Measurements from ENCODE around the gene USP30. TPM values are rescaled to one million over a fixed set of nuclear protein-coding genes. Genes with fewer than 3 reads are reported as not detected.

The USP30 gene
- polyA plus RNA-seq, 4 donors = 23.3 to 30.5 (median 26.9) TPM

- DNase-seq (ENCODE audit: low read depth in 4 of 4, low spot score in 2 of 4) = no peak
Observed at GRCh38 chr12:109097140-109097434, 44.7 kb downstream of the USP30 start.

GRCh38 chr12:109097435-109098182 lies 45.2 kb downstream of the USP30 start, which contains the start of gene UNG:
TSS of gene UNG (plus strand) at chr12:109097597. CDS start at chr12:109097680, 83 bp downstream.
- DNase-seq (ENCODE audit: low read depth in 4 of 4, low spot score in 2 of 4) = peak; percentile 86 to 95 (median 90)

- no peak for DNase-seq (ENCODE audit: low read depth in 4 of 4, low spot score in 2 of 4)
Observed at GRCh38 chr12:109098183-109098604, 45.8 kb downstream of the USP30 start.

- no peak for DNase-seq (ENCODE audit: low read depth in 4 of 4, low spot score in 2 of 4)
Observed at GRCh38 chr12:109098651-109099050, 46.3 kb downstream of the USP30 start.

- DNase-seq (ENCODE audit: low read depth in 4 of 4, low spot score in 2 of 4) = no peak
Observed at GRCh38 chr12:109099431-109100020, 47.1 kb downstream of the USP30 start.

GRCh38 chr12:109100741-109101140 lies 48.4 kb downstream of the USP30 start:
- DNase-seq (ENCODE audit: low read depth in 4 of 4, low spot score in 2 of 4) = no peak

GRCh38 chr12:109102491-109102890 lies 50.1 kb downstream of the USP30 start:
- DNase-seq (ENCODE audit: low read depth in 4 of 4, low spot score in 2 of 4) = no peak

- no peak for DNase-seq (ENCODE audit: low read depth in 4 of 4, low spot score in 2 of 4)
Observed at GRCh38 chr12:109105176-109105575, 52.8 kb downstream of the USP30 start.

- no peak for DNase-seq (ENCODE audit: low read depth in 4 of 4, low spot score in 2 of 4)
Observed at GRCh38 chr12:109109746-109110350, 57.5 kb downstream of the USP30 start.

- peak in 1 of 4 donors; percentile 87 for DNase-seq (ENCODE audit: low read depth in 4 of 4, low spot score in 2 of 4)
Observed at GRCh38 chr12:109110988-109111495, 58.7 kb downstream of the USP30 start.

GRCh38 chr12:109112720-109113465 lies 60.5 kb downstream of the USP30 start:
- no peak for DNase-seq (ENCODE audit: low read depth in 4 of 4, low spot score in 2 of 4)

- no peak for DNase-seq (ENCODE audit: low read depth in 4 of 4, low spot score in 2 of 4)
Observed at GRCh38 chr12:109113661-109114321, 61.4 kb downstream of the USP30 start.

- no peak for DNase-seq (ENCODE audit: low read depth in 4 of 4, low spot score in 2 of 4)
Observed at GRCh38 chr12:109114644-109115043, 62.3 kb downstream of the USP30 start.

GRCh38 chr12:109115404-109115757 lies 63.0 kb downstream of the USP30 start:
- DNase-seq (ENCODE audit: low read depth in 4 of 4, low spot score in 2 of 4) = no peak

- DNase-seq (ENCODE audit: low read depth in 4 of 4, low spot score in 2 of 4) = peak in 1 of 4 donors; percentile 63
Observed at GRCh38 chr12:109115758-109116610, 63.6 kb downstream of the USP30 start, which contains the start of gene ACACB. TSS of gene ACACB (plus strand) at chr12:109116587. CDS start at chr12:109139406, 22,819 bp downstream.

- no peak for DNase-seq (ENCODE audit: low read depth in 4 of 4, low spot score in 2 of 4)
Observed at GRCh38 chr12:109116611-109116949, 64.2 kb downstream of the USP30 start.

GRCh38 chr12:109120095-109120494 lies 67.7 kb downstream of the USP30 start:
- DNase-seq (ENCODE audit: low read depth in 4 of 4, low spot score in 2 of 4) = no peak

GRCh38 chr12:109120557-109120956 lies 68.2 kb downstream of the USP30 start:
- DNase-seq (ENCODE audit: low read depth in 4 of 4, low spot score in 2 of 4) = no peak

GRCh38 chr12:109121346-109121880 lies 69.0 kb downstream of the USP30 start:
- DNase-seq (ENCODE audit: low read depth in 4 of 4, low spot score in 2 of 4) = no peak
